ENCODE measurements around the gene NDUFS2.

- no peak for TF ChIP-seq EZH2 (IDR thresholded peaks at IDR 0.05; ENCODE audit: borderline replicate concordance)
- no peak for TF ChIP-seq CTCF (IDR thresholded peaks at IDR 0.05; ENCODE audit: poor library complexity)
These were observed 39.4 kb upstream of the NDUFS2 start for GRCh38 chr1:161162806-161163205.
